ENCODE data around the gene SNHG17. TPM values are rescaled to one million over a fixed set of nuclear protein-coding genes. Genes with fewer than 3 reads are reported as not detected.
A peak's percentile ranks its signal among the peaks of the same experiment; 100 is the strongest.

SNHG17 gene

DNA sequence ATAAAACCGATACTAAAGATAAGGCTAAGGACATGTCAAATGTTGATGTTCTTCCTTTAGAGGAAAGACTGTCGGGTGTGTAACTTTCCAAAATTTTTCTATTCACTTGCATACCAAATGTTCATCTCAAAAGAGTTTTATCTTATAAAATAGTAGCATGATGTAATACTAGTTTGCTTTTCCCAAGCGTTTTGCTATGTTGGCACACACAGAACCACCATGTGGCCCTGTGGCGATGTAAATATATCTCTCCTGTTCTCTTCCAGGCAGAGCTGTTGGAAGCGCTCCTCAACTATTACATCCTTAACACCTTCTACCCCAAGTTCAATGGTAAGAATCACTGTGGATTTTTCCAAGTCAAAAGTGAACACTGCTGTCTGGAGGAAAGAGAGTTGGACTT, 62.3 kb downstream of the SNHG17 start:
- Histone ChIP-seq H3K23ac (ENCODE audit: low read depth, low read length, poor library complexity) (no peak overlapping the region), H3K14ac (ENCODE audit: low read length) (no peak overlapping the region), H3K36me3 (replicated peaks in 1 of 2; ENCODE audit: control insufficient read depth in 2 of 2, insufficient read depth in 2 of 2, low read length in 2 of 2) (no peaks in the 10 kb centered on the region), H2AFZ (ENCODE audit: low read length) (no peak overlapping the region), H3K4me2 (ENCODE audit: insufficient read depth, low read length, poor library complexity, severe bottlenecking) (no peak overlapping the region), H2BK15ac (ENCODE audit: low read length) (no peak overlapping the region), H3K18ac (ENCODE audit: low read length) (no peak overlapping the region), H3K79me1 (ENCODE audit: low read depth, low read length) (no peaks in the 10 kb centered on the region), H2AK5ac (ENCODE audit: low read depth, low read length) (no peak overlapping the region), H3K4me3 (ENCODE audit: low read length in 2 of 2) (no peak overlapping the region), H3K27me3 (ENCODE audit: control insufficient read depth in 3 of 3, insufficient read depth in 3 of 3, low read depth in 1 of 3, low read length in 3 of 3) (peaks cover 0 to 11% (median 0%) of the 10 kb centered on the region in 3 experiments), H4K8ac (ENCODE audit: low read depth, low read length) (no peak overlapping the region), H2BK12ac (ENCODE audit: low read length) (no peak overlapping the region), H3K4me1 (ENCODE audit: control insufficient read depth in 2 of 2, insufficient read depth in 1 of 2, low read depth in 1 of 2, low read length in 2 of 2) (no peaks in the 10 kb centered on the region), H2BK120ac (ENCODE audit: low read depth, low read length) (no peak overlapping the region), H3K9ac (ENCODE audit: low read depth, low read length, poor library complexity) (no peak overlapping the region), H3K4ac (ENCODE audit: low read length) (no peak overlapping the region), H2BK5ac (ENCODE audit: low read length) (no peak overlapping the region), H3K9me3 (replicated peaks in 1 of 2; ENCODE audit: control insufficient read depth in 2 of 2, insufficient read depth in 1 of 2, low read depth in 1 of 2, low read length in 2 of 2) (peaks cover 0 to 2% of the 10 kb centered on the region in 2 donors), H3K27ac (replicated peaks; ENCODE audit: low read length) (no peak overlapping the region), H4K91ac (ENCODE audit: low read depth, low read length, poor library complexity) (no peak overlapping the region)
- no CpG with 5 or more reads among the region's 5 CpGs for WGBS, 2 donors (ENCODE audit: extremely low coverage in 2 of 2, insufficient read length in 2 of 2, insufficient replicate concordance in 1 of 2)
- no peak for DNase-seq (ENCODE audit: low spot score)

Small RNAs within 50 kb of the gene (small RNA-seq; reads per million reads assigned to genes)
- gene RF00056 (ENCODE audit: insufficient read depth) (not detected), gene SNORA60 (ENCODE audit: insufficient read depth) (22.5 reads per million, percentile 82 among the genes with 10 or more reads in this experiment), gene SNORA71A (ENCODE audit: insufficient read depth) (81.6 reads per million, percentile 96 among the genes with 10 or more reads in this experiment), gene SNORA71B (ENCODE audit: insufficient read depth) (305 reads per million, percentile 98 among the genes with 10 or more reads in this experiment), gene SNORA71C (ENCODE audit: insufficient read depth) (5.1 reads per million, percentile 21 among the genes with 10 or more reads in this experiment), gene SNORA71D (ENCODE audit: insufficient read depth) (466 reads per million, percentile 98 among the genes with 10 or more reads in this experiment), gene SNORA71E (ENCODE audit: insufficient read depth) (not detected)

Data from neuronal stem cell (in vitro differentiated cells).